Kidney (tissue), 14 donors: ENCODE results near the gene CYP39A1. TPM values are rescaled to one million over a fixed set of nuclear protein-coding genes. Genes with fewer than 3 reads are reported as not detected.

Experiments used
- DNase-seq, 5 donors: peaks; one replicate each; pipeline ENCODE4 v3.0.0-alpha.2; 2013 to 2020
- FAIRE-seq: peaks from 2 replicates; lab custom pipeline; 2012; peaks lifted over from hg19 to GRCh38; lab: Jason Lieb, UNC
- H3K27ac ChIP-seq, 2 donors: one replicate each; pipeline ENCODE4 v1.7.0; 2013; ENCODE audit warnings: low read depth in 2 of 2, low read length in 2 of 2, inconsistent platforms in 1 of 2
- H3K27me3 ChIP-seq: one replicate; pipeline ENCODE4 v1.7.1; 2013; ENCODE audit warnings: low read length, inconsistent platforms; ENCODE audit not compliant: control insufficient read depth, insufficient read depth
- H3K36me3 ChIP-seq, 3 donors: one replicate each; pipeline versions ENCODE4 v1.7.0 to v1.7.1; 2013; ENCODE audit warnings: low read length in 3 of 3, control low read depth in 1 of 3, inconsistent platforms in 1 of 3; ENCODE audit not compliant: insufficient read depth in 3 of 3, control insufficient read depth in 2 of 3
- H3K4me1 ChIP-seq, 3 donors: one replicate each; pipeline versions ENCODE4 v1.7.0 to v1.7.1; 2013; ENCODE audit warnings: low read length in 3 of 3, inconsistent platforms in 1 of 3, low read depth in 1 of 3; ENCODE audit not compliant: control insufficient read depth in 2 of 3, insufficient read depth in 2 of 3
- H3K4me3 ChIP-seq, 3 donors: one replicate each; pipeline versions ENCODE4 v1.7.0 to v1.8.1; 2013; ENCODE audit warnings: low read length in 3 of 3, control low read depth in 1 of 3, inconsistent platforms in 1 of 3
- H3K9ac ChIP-seq, 3 donors: one replicate each; pipeline versions ENCODE4 v1.7.0 to v1.7.1; 2013; ENCODE audit warnings: low read length in 3 of 3, control low read depth in 1 of 3, inconsistent platforms in 1 of 3
- H3K9me3 ChIP-seq, 3 donors: one replicate each; pipeline versions ENCODE4 v1.7.0 to v1.7.1; 2013; ENCODE audit warnings: low read length in 3 of 3, control low read depth in 1 of 3, inconsistent platforms in 1 of 3; ENCODE audit not compliant: control insufficient read depth in 2 of 3, insufficient read depth in 1 of 3
- intact Hi-C: fragments of 100-400 bp; cut with DNase I; formaldehyde crosslinking; loops from one replicate; pipeline ENCODE4 v1.11.1; 2022
- polyA plus RNA-seq: library from polyadenylated mRNA; stranded (reverse); fragments of 350-450 nt; fragmentation: Illumina TruSeq; extraction: RNeasy Lipid Tissue Mini Kit (QIAGEN cat#74804); gene quantifications from one replicate; pipeline ENCODE4 v1.2.3, GENCODE V29; 2014; ENCODE audit warnings: low read depth, low replicate concordance; ENCODE audit not compliant: insufficient read depth
- total RNA-seq: library from RNA; stranded (reverse); fragmentation: NEBNext Ultra II Directional; extraction: Animal tissue kit (Norgen Biotek cat#: 25700); gene quantifications from one replicate; pipeline ENCODE4 v1.2.1, GENCODE V29; 2021
- TF ChIP-seq, protein P1 (sequence below): IDR thresholded peaks from 3 replicates; pipeline ENCODE4 v1.5.1; 2012; ENCODE audit warnings: mild to moderate bottlenecking, moderate library complexity, borderline replicate concordance; ENCODE audit not compliant: insufficient read depth; ENCODE audit errors: extremely low read depth
- donor health status: control.
- donor health status: control.
- donor health status: control.
- donor health status: control.
- donor health status: control.
- donor health status: DM: yes; HTN: yes; CAD: no.
- donor health status: Normal renal cell carcinoma (clear cell type).

CYP39A1 gene
- total and polyA plus RNA-seq, 2 donors from 2014 or later: 6.0 to 8.7 TPM

DNA sequence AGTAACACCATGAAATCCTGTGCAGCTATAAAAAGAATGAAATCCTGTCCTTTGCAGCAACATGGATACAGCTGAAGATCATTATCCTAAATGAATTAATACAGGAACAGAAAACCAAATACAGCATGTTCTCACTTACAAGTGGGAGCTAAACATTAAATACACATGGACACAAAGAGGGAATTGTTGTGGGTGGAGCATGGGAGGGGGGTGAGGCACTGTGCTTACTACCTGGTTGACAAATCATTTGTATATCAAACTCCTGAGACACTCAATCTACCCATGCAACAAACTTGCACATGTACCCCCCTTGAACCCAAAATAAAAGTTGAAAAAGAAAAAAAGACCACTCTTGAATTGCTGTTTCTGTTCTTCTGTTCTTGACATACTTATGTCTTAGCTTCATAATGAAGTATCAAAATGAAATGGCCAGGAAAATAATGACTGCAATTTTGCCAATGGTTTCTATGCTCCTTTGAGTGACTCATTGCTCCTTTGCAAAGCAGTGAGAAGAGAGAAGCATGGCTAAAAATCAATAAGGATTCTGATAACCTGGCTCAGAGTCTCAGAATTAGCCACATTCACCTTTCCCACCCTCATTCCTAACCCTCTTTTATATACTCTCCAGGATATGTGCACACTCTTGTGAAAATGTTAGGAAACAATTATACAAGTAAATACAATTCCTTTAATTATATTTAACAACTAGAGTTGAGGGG lies 71.0 kb downstream of the CYP39A1 start:
- intact Hi-C loops: no loop called here
- no peaks in the 10 kb centered on the region for H3K36me3 ChIP-seq
- no peaks in the 10 kb centered on the region for H3K9me3 ChIP-seq
- FAIRE-seq: no peak
- H3K27ac ChIP-seq: no peak overlapping the region
- no peak for DNase-seq
- TF ChIP-seq, protein P1, sequence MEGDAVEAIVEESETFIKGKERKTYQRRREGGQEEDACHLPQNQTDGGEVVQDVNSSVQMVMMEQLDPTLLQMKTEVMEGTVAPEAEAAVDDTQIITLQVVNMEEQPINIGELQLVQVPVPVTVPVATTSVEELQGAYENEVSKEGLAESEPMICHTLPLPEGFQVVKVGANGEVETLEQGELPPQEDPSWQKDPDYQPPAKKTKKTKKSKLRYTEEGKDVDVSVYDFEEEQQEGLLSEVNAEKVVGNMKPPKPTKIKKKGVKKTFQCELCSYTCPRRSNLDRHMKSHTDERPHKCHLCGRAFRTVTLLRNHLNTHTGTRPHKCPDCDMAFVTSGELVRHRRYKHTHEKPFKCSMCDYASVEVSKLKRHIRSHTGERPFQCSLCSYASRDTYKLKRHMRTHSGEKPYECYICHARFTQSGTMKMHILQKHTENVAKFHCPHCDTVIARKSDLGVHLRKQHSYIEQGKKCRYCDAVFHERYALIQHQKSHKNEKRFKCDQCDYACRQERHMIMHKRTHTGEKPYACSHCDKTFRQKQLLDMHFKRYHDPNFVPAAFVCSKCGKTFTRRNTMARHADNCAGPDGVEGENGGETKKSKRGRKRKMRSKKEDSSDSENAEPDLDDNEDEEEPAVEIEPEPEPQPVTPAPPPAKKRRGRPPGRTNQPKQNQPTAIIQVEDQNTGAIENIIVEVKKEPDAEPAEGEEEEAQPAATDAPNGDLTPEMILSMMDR: no peak
- no peaks in the 10 kb centered on the region for H3K27me3 ChIP-seq
- H3K9ac ChIP-seq: no peak overlapping the region
- peaks cover 0 to 4% (median 2%) of the 10 kb centered on the region in 3 donors for H3K4me1 ChIP-seq
- H3K4me3 ChIP-seq: no peak overlapping the region

DNA sequence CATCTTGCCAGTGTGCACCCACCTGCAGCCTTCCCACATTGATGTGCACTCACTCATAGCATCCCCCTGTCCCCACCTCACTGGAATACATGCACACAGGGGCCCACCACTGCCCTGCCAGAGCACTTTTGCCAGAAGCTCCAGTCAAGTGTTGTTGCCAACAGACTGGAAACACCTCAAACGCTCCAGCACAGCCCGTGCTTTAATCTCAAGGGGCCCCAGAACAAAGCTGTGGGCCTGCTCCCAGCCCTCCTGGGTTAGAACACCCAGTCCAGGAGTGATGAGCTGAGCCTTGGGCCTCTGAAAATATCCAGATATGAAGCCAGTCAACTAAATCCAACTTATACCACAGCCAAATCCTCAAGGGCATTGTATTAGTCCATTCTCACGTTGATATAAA lies 77.1 kb downstream of the CYP39A1 start:
- Histone ChIP-seq H3K27me3 (no peaks in the 10 kb centered on the region), H3K27ac (no peak overlapping the region), H3K4me3 (no peak overlapping the region), H3K9ac (no peak overlapping the region), H3K9me3 (peaks cover 0 to 3% (median 2%) of the 10 kb centered on the region in 3 donors), H3K36me3 (no peaks in the 10 kb centered on the region), H3K4me1 (no peaks in the 10 kb centered on the region)
- no peak for FAIRE-seq
- intact Hi-C loops: no loop called here
- DNase-seq: no peak
- TF ChIP-seq, protein P1: no peak

DNA sequence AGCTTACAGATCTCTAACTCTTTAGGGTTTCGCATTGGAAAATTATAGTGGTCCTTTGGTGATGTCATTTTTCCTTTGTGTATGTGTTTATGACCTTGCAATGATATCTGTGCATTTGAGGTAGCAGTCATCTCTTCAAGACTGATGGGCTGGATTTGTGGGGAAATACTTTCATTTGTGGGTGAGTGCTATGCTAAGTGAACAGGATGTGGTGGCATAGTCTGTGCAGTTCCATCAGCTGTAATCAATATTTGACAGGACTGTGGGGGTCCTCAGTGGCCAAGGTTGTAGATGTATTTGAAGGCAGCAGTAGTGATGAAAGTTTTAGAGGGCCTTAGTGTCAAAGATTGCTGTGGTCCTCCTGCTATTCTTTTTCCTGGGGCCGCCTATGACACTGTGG lies 79.5 kb downstream of the CYP39A1 start:
- intact Hi-C loops: no loop called here
- FAIRE-seq (no peak), DNase-seq (no peak)
- H3K27me3 ChIP-seq: no peaks in the 10 kb centered on the region
- H3K4me3 ChIP-seq: no peak overlapping the region
- H3K9ac ChIP-seq: no peak overlapping the region
- H3K36me3 ChIP-seq: no peaks in the 10 kb centered on the region
- TF ChIP-seq, protein P1: no peak
- H3K9me3 ChIP-seq: peaks cover 0 to 3% (median 2%) of the 10 kb centered on the region in 3 donors
- no peaks in the 10 kb centered on the region for H3K4me1 ChIP-seq
- H3K27ac ChIP-seq: no peak overlapping the region

DNA sequence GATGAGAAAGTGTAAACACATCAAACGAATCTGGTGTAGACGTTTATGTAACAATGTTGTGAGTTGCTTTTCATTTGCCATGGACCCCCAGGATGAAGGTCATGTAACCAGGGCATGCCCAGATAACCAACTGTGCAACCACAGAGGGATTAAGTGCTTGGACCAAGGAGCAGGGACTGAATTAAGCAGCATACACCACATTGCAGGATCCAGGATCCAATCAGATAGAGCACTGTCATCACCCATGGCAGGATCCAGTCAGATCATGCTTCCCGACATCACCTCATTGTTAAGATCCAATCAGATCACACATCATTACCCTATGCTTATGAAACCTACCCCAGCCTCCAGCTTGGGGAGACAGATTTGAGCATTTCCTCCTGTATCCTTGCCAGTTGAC lies 87.1 kb downstream of the CYP39A1 start:
- intact Hi-C loops: no loop called here
- no peaks in the 10 kb centered on the region for H3K4me1 ChIP-seq
- H3K4me3 ChIP-seq: no peak overlapping the region
- H3K27ac ChIP-seq: no peak overlapping the region
- H3K36me3 ChIP-seq: no peaks in the 10 kb centered on the region
- TF ChIP-seq, protein P1: no peak
- FAIRE-seq (no peak), DNase-seq (no peak)
- H3K9me3 ChIP-seq: peaks cover 0 to under 1% (median 0%) of the 10 kb centered on the region in 3 donors
- no peak overlapping the region for H3K9ac ChIP-seq
- no peaks in the 10 kb centered on the region for H3K27me3 ChIP-seq
